ENCODE results near the gene ACSF3.

The ACSF3 gene

GRCh38 chr16:89201439-89202377, 108.1 kb downstream of the ACSF3 start:
- peak; percentile 62 for DNase-seq (ENCODE audit: low read depth)

GRCh38 chr16:89202422-89203215, 109.0 kb downstream of the ACSF3 start:
- no peak for DNase-seq (ENCODE audit: low read depth)
